H1 (cell line): ENCODE results near the gene FLVCR2. TPM values are rescaled to one million over a fixed set of nuclear protein-coding genes. Genes with fewer than 3 reads are reported as not detected.

Source experiments
- CTCF ChIA-PET: fragments of 300-600 bp; sonication (Branson Sonifier 250); formaldehyde crosslinking; loops from one replicate; lab custom pipeline; 2021; ENCODE audit not compliant: partially characterized antibody; lab: Charles Lee
- POLR2A ChIA-PET: fragments of 300-600 bp; sonication (Branson Sonifier 250); formaldehyde crosslinking; loops from one replicate; lab custom pipeline; 2021; ENCODE audit warnings: inconsistent platforms; ENCODE audit not compliant: partially characterized antibody; lab: Charles Lee
- DNase-seq, 2 experiments: peaks; one replicate each; pipeline versions ENCODE4 v3.0.0 to v3.0.0-alpha.2; 2010 to 2022; ENCODE audit warnings: low spot score in 2 of 2, low read depth in 1 of 2, mixed read lengths in 1 of 2
- FAIRE-seq: peaks from 2 replicates; lab custom pipeline; 2011; peaks lifted over from hg19 to GRCh38; lab: Jason Lieb, UNC
- H2AFZ ChIP-seq: 2 replicates; pipeline ENCODE4 v1.8.1; 2012; ENCODE audit warnings: low read length, inconsistent platforms
- H2AK5ac ChIP-seq: 2 replicates; pipeline ENCODE4 v1.6.1; 2013; ENCODE audit warnings: low read depth, low read length
- H2BK120ac ChIP-seq: replicated peaks from 2 replicates; pipeline ENCODE3; 2013; ENCODE audit warnings: low read depth, low read length, inconsistent platforms
- H2BK12ac ChIP-seq: 2 replicates; pipeline ENCODE4 v1.6.1; 2013; ENCODE audit warnings: low read depth, low read length
- H2BK15ac ChIP-seq: 2 replicates; pipeline ENCODE4 v1.6.1; 2013; ENCODE audit warnings: low read length
- H2BK20ac ChIP-seq: 2 replicates; pipeline ENCODE4 v1.6.1; 2013; ENCODE audit warnings: low read length
- H2BK5ac ChIP-seq: 2 replicates; pipeline ENCODE4 v1.6.1; 2013; ENCODE audit warnings: low read depth, low read length
- H3K14ac ChIP-seq: 2 replicates; pipeline ENCODE4 v1.6.1; 2013; ENCODE audit warnings: inconsistent platforms; ENCODE audit not compliant: insufficient read length
- H3K18ac ChIP-seq: 2 replicates; pipeline ENCODE4 v1.6.1; 2013; ENCODE audit warnings: low read length; ENCODE audit errors: extremely low read depth
- H3K23ac ChIP-seq: 2 replicates; pipeline ENCODE4 v1.6.1; 2013; ENCODE audit warnings: inconsistent platforms; ENCODE audit not compliant: insufficient read length
- H3K23me2 ChIP-seq: 2 replicates; pipeline ENCODE4 v1.6.1; 2013; ENCODE audit warnings: low read depth, low read length
- H3K27ac ChIP-seq: 2 replicates; pipeline ENCODE4 v1.6.1; 2011; ENCODE audit warnings: low read depth, low read length, inconsistent platforms
- H3K27me3 ChIP-seq, 4 experiments: replicated peaks in 1 of 4; 1 replicate in 1 of 4; 2 replicates in 3 of 4; pipeline versions ENCODE4 v1.6.1 to v1.8.1; 2011 to 2013; ENCODE audit warnings: low read length in 3 of 4, mild to moderate bottlenecking in 3 of 4, inconsistent platforms in 2 of 4, mixed read lengths in 2 of 4, moderate library complexity in 1 of 4; ENCODE audit not compliant: control insufficient read depth in 3 of 4, insufficient read depth in 3 of 4; ENCODE audit errors: extremely low read depth in 1 of 4
- H3K36me3 ChIP-seq, 4 experiments: 2 replicates each; pipeline versions ENCODE4 v1.6.1 to v1.8.1; 2011 to 2013; ENCODE audit warnings: mild to moderate bottlenecking in 4 of 4, low read length in 3 of 4, moderate library complexity in 2 of 4, control low read depth in 1 of 4, inconsistent platforms in 1 of 4; ENCODE audit not compliant: insufficient read depth in 4 of 4, control insufficient read depth in 2 of 4
- H3K4ac ChIP-seq: replicated peaks from 2 replicates; pipeline ENCODE3; 2013; ENCODE audit warnings: low read length, low read depth, mixed read lengths, inconsistent platforms; ENCODE audit not compliant: insufficient read length
- H3K4me1 ChIP-seq, 4 experiments: replicated peaks in 1 of 4; 1 replicate in 1 of 4; 2 replicates in 3 of 4; pipeline versions ENCODE4 v1.6.1 to v1.8.1; 2011 to 2013; ENCODE audit warnings: low read length in 3 of 4, inconsistent platforms in 2 of 4, mixed read lengths in 1 of 4; ENCODE audit not compliant: insufficient read depth in 4 of 4, control insufficient read depth in 3 of 4
- H3K4me2 ChIP-seq, 2 experiments: 2 replicates each; pipeline versions ENCODE4 v1.6.1 to v1.8.1; 2011 to 2013; ENCODE audit warnings: low read depth in 2 of 2, low read length in 2 of 2, control low read depth in 1 of 2, inconsistent platforms in 1 of 2, mild to moderate bottlenecking in 1 of 2; ENCODE audit not compliant: insufficient read depth in 1 of 2
- H3K4me3 ChIP-seq, 4 experiments: fragments of 200-600, 300-600 bp in 1 of 4; sonication (generic), shearing (Covaris generic), sonication (Bioruptor Twin) in 1 of 4; 2 replicates each; pipeline versions ENCODE4 v1.5.1 to v1.8.1; 2011 to 2016; ENCODE audit warnings: low read length in 4 of 4, low read depth in 3 of 4, control low read depth in 2 of 4, inconsistent platforms in 2 of 4, mild to moderate bottlenecking in 2 of 4, mixed read lengths in 1 of 4, moderate library complexity in 1 of 4; ENCODE audit not compliant: insufficient read depth in 2 of 4; ENCODE audit errors: extremely low read depth in 1 of 4
- H3K56ac ChIP-seq: replicated peaks from 2 replicates; pipeline ENCODE3; 2013; ENCODE audit warnings: low read depth, mild to moderate bottlenecking, mixed read lengths, low read length, inconsistent platforms; ENCODE audit not compliant: insufficient read length
- H3K79me1 ChIP-seq: 2 replicates; pipeline ENCODE4 v1.6.1; 2013; ENCODE audit warnings: low read depth, low read length, control low read depth
- H3K79me2 ChIP-seq, 2 experiments: 2 replicates each; pipeline versions ENCODE4 v1.6.1 to v1.8.1; 2012 to 2013; ENCODE audit warnings: low read length in 2 of 2, mild to moderate bottlenecking in 2 of 2, inconsistent platforms in 1 of 2; ENCODE audit not compliant: insufficient read depth in 2 of 2, control insufficient read depth in 1 of 2
- H3K9ac ChIP-seq, 4 experiments: replicated peaks in 1 of 4; 1 replicate in 1 of 4; 2 replicates in 3 of 4; pipeline versions ENCODE4 v1.6.1 to v1.8.1; 2011 to 2013; ENCODE audit warnings: low read depth in 3 of 4, low read length in 3 of 4, control low read depth in 2 of 4, mild to moderate bottlenecking in 2 of 4, moderate library complexity in 2 of 4, inconsistent platforms in 1 of 4; ENCODE audit errors: extremely low read depth in 1 of 4
- H3K9me3 ChIP-seq, 2 experiments: 2 replicates each; pipeline versions ENCODE4 v1.6.1 to v1.8.1; 2012 to 2013; ENCODE audit warnings: mild to moderate bottlenecking in 2 of 2, moderate library complexity in 2 of 2, control low read depth in 1 of 2, inconsistent platforms in 1 of 2, low read depth in 1 of 2, low read length in 1 of 2, mixed read lengths in 1 of 2; ENCODE audit not compliant: insufficient read depth in 2 of 2
- H4K20me1 ChIP-seq, 2 experiments: replicated peaks in 1 of 2; 2 replicates each; pipeline versions ENCODE3 to v1.8.1; 2011 to 2013; ENCODE audit warnings: inconsistent platforms in 2 of 2, low read length in 2 of 2, mild to moderate bottlenecking in 1 of 2; ENCODE audit not compliant: insufficient read depth in 2 of 2, control insufficient read depth in 1 of 2
- H4K5ac ChIP-seq: 2 replicates; pipeline ENCODE4 v1.6.1; 2013; ENCODE audit warnings: low read length, low read depth, mixed read lengths, inconsistent platforms; ENCODE audit not compliant: insufficient read length
- H4K8ac ChIP-seq: 2 replicates; pipeline ENCODE4 v1.8.0; 2013; ENCODE audit warnings: mild to moderate bottlenecking, moderate library complexity, low read length, inconsistent platforms; ENCODE audit not compliant: insufficient read depth; ENCODE audit errors: extremely low read depth
- H4K91ac ChIP-seq: replicated peaks from 2 replicates; pipeline ENCODE3; 2013; ENCODE audit warnings: low read length, mixed read lengths, inconsistent platforms; ENCODE audit not compliant: insufficient read length
- HDAC2 ChIP-seq, 2 experiments: fragments of 300-600 bp in 1 of 2; sonication (generic) in 1 of 2; IDR thresholded peaks; 2 replicates each; pipeline ENCODE4 v1.6.1; 2011 to 2012; ENCODE audit warnings: low read depth in 2 of 2, low read length in 2 of 2, mild to moderate bottlenecking in 2 of 2, moderate library complexity in 2 of 2, borderline replicate concordance in 1 of 2, inconsistent platforms in 1 of 2
- KDM1A ChIP-seq: fragments of 200-600, 300-600 bp; sonication (generic); IDR thresholded peaks from 2 replicates; pipeline ENCODE4 v1.7.1; 2016; ENCODE audit warnings: mild to moderate bottlenecking, low read length, borderline replicate concordance
- NANOG ChIP-seq: IDR thresholded peaks from 2 replicates; pipeline ENCODE4 v1.6.1; 2011; ENCODE audit warnings: low read length, low read depth, mild to moderate bottlenecking, inconsistent platforms; ENCODE audit not compliant: insufficient read depth, poor library complexity, severe bottlenecking
- SIN3A ChIP-seq, 2 experiments: IDR thresholded peaks in 1 of 2; conservative IDR thresholded peaks in 1 of 2; 2 replicates each; pipeline ENCODE4 v1.6.1; 2011 to 2012; ENCODE audit warnings: low read length in 2 of 2, improper control_type of control experiment in 1 of 2, low read depth in 1 of 2, mild to moderate bottlenecking in 1 of 2
- SP4 ChIP-seq: IDR thresholded peaks from 2 replicates; pipeline ENCODE4 v1.6.1; 2012; ENCODE audit warnings: low read length, inconsistent platforms
- YY1 ChIP-seq: IDR thresholded peaks from 2 replicates; pipeline ENCODE4 v1.6.1; 2011; ENCODE audit warnings: low read depth, mild to moderate bottlenecking, low read length
- whole genome bisulfite sequencing, 2 experiments: shearing (Covaris generic) in 1 of 2; methylation state at CpG; one replicate each; pipeline versions ENCODE4 v1.1.6 to v1.1.7; 2013 to 2015; ENCODE audit warnings: low lambda C conversion rate in 2 of 2, mixed read lengths in 2 of 2, inconsistent platforms in 1 of 2, low coverage in 1 of 2, missing lambda C conversion rate in 1 of 2; ENCODE audit not compliant: insufficient replicate concordance in 2 of 2, insufficient coverage in 1 of 2, insufficient read length in 1 of 2; ENCODE audit errors: extremely low coverage in 1 of 2, missing lambda C conversion rate in 1 of 2; 5-methylcytosine and 5-hydroxymethylcytosine counted together
- polyA plus RNA-seq, 7 experiments: library from polyadenylated mRNA; depleted of rRNA in 3 of 7; stranded (reverse) in 5 of 7; unstranded in 2 of 7; fragments of >200 nt in 5 of 7; fragments of 200-250 nt in 2 of 7; gene quantifications; 1 replicate in 5 of 7; 2 replicates in 1 of 7; 4 replicates in 1 of 7; pipeline versions ENCODE4 v1.2.1 to v1.2.3, GENCODE V29; 2011 to 2013; ENCODE audit warnings: missing spikeins in 2 of 7, mixed read lengths in 2 of 7
- total RNA-seq: library from RNA; stranded (reverse); fragmentation: NEBNext Ultra II Directional; extraction: Animal tissue kit (Norgen Biotek cat#: 25700); gene quantifications from 2 replicates; pipeline ENCODE4 v1.2.1, GENCODE V29; 2021
- TF ChIP-seq, protein P1 (sequence below): IDR thresholded peaks from 2 replicates; pipeline ENCODE4 v1.6.1; 2012; ENCODE audit warnings: low read length, inconsistent platforms

Gene FLVCR2
- total and polyA plus RNA-seq, 2 of the 8 experiments (the other 6 are each of a cell fraction or from before 2014, with no cell fraction given): 7.1 to 8.2 TPM

DNA sequence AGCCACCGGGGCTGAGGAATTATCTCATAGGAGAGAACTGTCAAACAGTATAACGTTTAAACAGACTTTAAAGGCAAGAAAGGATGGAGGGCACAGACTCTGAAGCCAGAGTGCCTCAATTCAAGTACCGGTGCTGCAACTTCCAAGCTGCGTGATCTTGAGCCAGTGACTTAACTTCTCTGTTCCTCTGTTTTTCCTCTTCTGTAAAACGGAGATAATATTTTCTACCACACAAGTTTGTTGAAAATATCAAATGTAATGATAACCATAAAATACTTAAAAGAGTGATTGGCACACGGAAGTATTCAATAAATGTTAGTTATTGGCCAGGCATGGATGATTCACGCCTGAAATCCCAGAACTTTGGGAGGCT is 38.0 kb upstream of the FLVCR2 start:
- Histone ChIP-seq H3K36me3 (no peaks in the 10 kb centered on the region), H3K79me1 (no peaks in the 10 kb centered on the region), H4K20me1 (no peaks in the 10 kb centered on the region), H2BK20ac (no peak overlapping the region), H2BK5ac (no peak overlapping the region), H2BK15ac (no peak overlapping the region), H2BK12ac (no peak overlapping the region), H3K4me1 (peaks cover 0 to 6% (median 4%) of the 10 kb centered on the region in 4 experiments; a peak in 4 of 7 replicates), H4K8ac (no peak overlapping the region; the same call in 1 of the 2 replicates), H3K9ac (no peak overlapping the region), H4K91ac (no peak overlapping the region), H3K79me2 (no peaks in the 10 kb centered on the region), H3K56ac (no peak overlapping the region), H3K4ac (no peak overlapping the region), H3K4me3 (no peak overlapping the region), H3K27me3 (no peaks in the 10 kb centered on the region), H4K5ac (no peak overlapping the region), H3K23me2 (no peaks in the 10 kb centered on the region), H3K23ac (no peak overlapping the region), H3K9me3 (no peaks in the 10 kb centered on the region), H3K14ac (no peak overlapping the region), H3K27ac (no peak overlapping the region), H2AK5ac (no peak overlapping the region), H3K18ac (no peak overlapping the region), H3K4me2 (no peak overlapping the region), H2BK120ac (no peak overlapping the region), H2AFZ (no peak overlapping the region)
- FAIRE-seq (no peak), DNase-seq (no peak)
- ChIA-PET POLR2A (interaction anchor here (1.2 kb wide), 1 partner anchor 66 kb away, joined by 3 read pairs; no protein-coding TSS in a partner anchor), CTCF (interaction anchor here (0.6 to 1.5 kb wide), 4 partner anchors 20 to 207 kb away, joined by 3 to 6 read pairs (median 4); no protein-coding TSS in a partner anchor)
- WGBS, 2 experiments: 74% methylated on average over 7 of the region's 7 CpGs; no CpG with 5 or more reads in 1 of the 2 experiments
- no peak for TF ChIP-seq NANOG
- no peak for TF ChIP-seq SP4
- TF ChIP-seq YY1: no peak
- TF ChIP-seq SIN3A (conservative IDR thresholded peaks at IDR 0.05 in 1 of 2, IDR thresholded peaks at IDR 0.05 in 1 of 2; ENCODE audit: low read depth in 1 of 2, low read length in 2 of 2): no peak
- no peak for TF ChIP-seq HDAC2 (IDR thresholded peaks at IDR 0.05; ENCODE audit: borderline replicate concordance in 1 of 2, low read depth in 2 of 2, low read length in 2 of 2)
- TF ChIP-seq, protein P1, sequence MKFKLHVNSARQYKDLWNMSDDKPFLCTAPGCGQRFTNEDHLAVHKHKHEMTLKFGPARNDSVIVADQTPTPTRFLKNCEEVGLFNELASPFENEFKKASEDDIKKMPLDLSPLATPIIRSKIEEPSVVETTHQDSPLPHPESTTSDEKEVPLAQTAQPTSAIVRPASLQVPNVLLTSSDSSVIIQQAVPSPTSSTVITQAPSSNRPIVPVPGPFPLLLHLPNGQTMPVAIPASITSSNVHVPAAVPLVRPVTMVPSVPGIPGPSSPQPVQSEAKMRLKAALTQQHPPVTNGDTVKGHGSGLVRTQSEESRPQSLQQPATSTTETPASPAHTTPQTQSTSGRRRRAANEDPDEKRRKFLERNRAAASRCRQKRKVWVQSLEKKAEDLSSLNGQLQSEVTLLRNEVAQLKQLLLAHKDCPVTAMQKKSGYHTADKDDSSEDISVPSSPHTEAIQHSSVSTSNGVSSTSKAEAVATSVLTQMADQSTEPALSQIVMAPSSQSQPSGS: no peak
- peak; percentile 49; the same call in 1 of the 2 replicates for TF ChIP-seq KDM1A
